IMR-90 (cell line): Measurements from ENCODE around the gene CCDC141. TPM values are rescaled to one million over a fixed set of nuclear protein-coding genes. Genes with fewer than 3 reads are reported as not detected.

Source experiments
- ATAC-seq: fragments of 200-7000 bp; cut with Tn5 transposase; 2 replicates; pipeline ENCODE4 v1.9.1; 2020; ENCODE audit warnings: low read depth, mild to moderate bottlenecking, moderate library complexity
- BruUV-seq: library from RNA; stranded (reverse); fragments of 400-500 nt; replicated peaks from 2 replicates; lab custom pipeline; 2021; lab: Mats Ljungman, UMichigan
- CTCF ChIA-PET: fragments of 300-600 bp; formaldehyde crosslinking; extraction: SDS; loops from one replicate; lab custom pipeline; 2021; ENCODE audit warnings: antibody characterized with exemption; lab: Yijun Ruan, JAX
- POLR2A ChIA-PET: fragments of 300-600 bp; sonication (Branson Sonifier 250); formaldehyde crosslinking; loops from one replicate; lab custom pipeline; 2022; ENCODE audit warnings: antibody characterized with exemption; ENCODE audit not compliant: unreplicated experiment; lab: Charles Lee
- DNase-seq: peaks from one replicate; pipeline ENCODE4 v3.0.0; 2013
- H2AFZ ChIP-seq: replicated peaks from 2 replicates; pipeline ENCODE3; 2013; ENCODE audit warnings: low read length, mild to moderate bottlenecking; ENCODE audit not compliant: poor library complexity
- H2AK5ac ChIP-seq: 2 replicates; pipeline ENCODE4 v1.6.1; 2013; ENCODE audit warnings: low read depth, low read length, inconsistent platforms
- H2AK9ac ChIP-seq: replicated peaks from 2 replicates; pipeline ENCODE3; 2013; ENCODE audit warnings: mild to moderate bottlenecking, low read depth, low read length, moderate library complexity; ENCODE audit not compliant: poor library complexity
- H2BK120ac ChIP-seq: 2 replicates; pipeline ENCODE4 v1.6.1; 2013; ENCODE audit warnings: low read depth, low read length, inconsistent platforms
- H2BK15ac ChIP-seq: 3 replicates; pipeline ENCODE4 v1.6.1; 2013; ENCODE audit warnings: low read depth, low read length, inconsistent platforms
- H2BK20ac ChIP-seq: 2 replicates; pipeline ENCODE4 v1.6.1; 2013; ENCODE audit warnings: low read depth, mild to moderate bottlenecking, inconsistent platforms, low read length, moderate library complexity
- H2BK5ac ChIP-seq: 2 replicates; pipeline ENCODE4 v1.6.1; 2013; ENCODE audit warnings: mild to moderate bottlenecking, low read depth, low read length, inconsistent platforms; ENCODE audit not compliant: poor library complexity, severe bottlenecking
- H3K14ac ChIP-seq: replicated peaks from 2 replicates; pipeline ENCODE4 v1.6.1; 2013; ENCODE audit warnings: low read depth, low read length, inconsistent platforms
- H3K18ac ChIP-seq: 2 replicates; pipeline ENCODE4 v1.6.1; 2013; ENCODE audit warnings: low read depth, low read length, control low read depth
- H3K23ac ChIP-seq: 2 replicates; pipeline ENCODE4 v1.6.1; 2013; ENCODE audit warnings: low read depth, low read length, inconsistent platforms
- H3K27ac ChIP-seq: 2 replicates; pipeline ENCODE4 v1.5.1; 2013; ENCODE audit warnings: mild to moderate bottlenecking, control low read depth, low read length; ENCODE audit not compliant: insufficient read depth
- H3K27me3 ChIP-seq: 2 replicates; pipeline ENCODE4 v1.6.1; 2013; ENCODE audit warnings: low read length; ENCODE audit not compliant: control insufficient read depth, insufficient read depth
- H3K36me3 ChIP-seq: 2 replicates; pipeline ENCODE4 v1.6.1; 2013; ENCODE audit warnings: low read length, mixed read lengths; ENCODE audit not compliant: control insufficient read depth, insufficient read depth
- H3K4ac ChIP-seq: 2 replicates; pipeline ENCODE4 v1.6.1; 2013; ENCODE audit warnings: low read depth, low read length, inconsistent platforms
- H3K4me1 ChIP-seq: 2 replicates; pipeline ENCODE4 v1.6.1; 2013; ENCODE audit warnings: low read length, mixed read lengths; ENCODE audit not compliant: control insufficient read depth, insufficient read depth
- H3K4me2 ChIP-seq: 2 replicates; pipeline ENCODE4 v1.6.1; 2013; ENCODE audit warnings: low read depth, mild to moderate bottlenecking, control low read depth, low read length, moderate library complexity
- H3K4me3 ChIP-seq: 2 replicates; pipeline ENCODE4 v1.5.1; 2013; ENCODE audit warnings: low read depth, mild to moderate bottlenecking, control low read depth, low read length, moderate library complexity; ENCODE audit not compliant: insufficient read depth
- H3K56ac ChIP-seq: 2 replicates; pipeline ENCODE4 v1.6.1; 2013; ENCODE audit warnings: low read length, inconsistent platforms; ENCODE audit not compliant: insufficient read depth; ENCODE audit errors: extremely low read depth
- H3K79me1 ChIP-seq, 2 experiments: 2 replicates each; pipeline ENCODE4 v1.6.1; 2013; ENCODE audit warnings: low read length in 2 of 2, inconsistent platforms in 1 of 2, low read depth in 1 of 2
- H3K9ac ChIP-seq: 2 replicates; pipeline ENCODE4 v1.6.1; 2013; ENCODE audit warnings: low read depth, low read length, control low read depth
- H3K9me1 ChIP-seq: 2 replicates; pipeline ENCODE4 v1.6.1; 2013; ENCODE audit warnings: low read length, inconsistent platforms; ENCODE audit not compliant: insufficient read depth
- H3K9me3 ChIP-seq: 2 replicates; pipeline ENCODE4 v1.6.1; 2013; ENCODE audit warnings: low read length; ENCODE audit not compliant: control insufficient read depth, insufficient read depth
- H4K20me1 ChIP-seq: 2 replicates; pipeline ENCODE4 v1.6.1; 2013; ENCODE audit warnings: low read length, inconsistent platforms; ENCODE audit not compliant: insufficient read depth
- H4K5ac ChIP-seq: 2 replicates; pipeline ENCODE4 v1.6.1; 2013; ENCODE audit warnings: mild to moderate bottlenecking, low read depth, low read length, control low read depth
- H4K8ac ChIP-seq, 2 experiments: 2 replicates each; pipeline ENCODE4 v1.6.1; 2013; ENCODE audit warnings: low read depth in 2 of 2, low read length in 2 of 2, control low read depth in 1 of 2, inconsistent platforms in 1 of 2
- H4K91ac ChIP-seq: 2 replicates; pipeline ENCODE4 v1.6.1; 2013; ENCODE audit warnings: low read depth, low read length, inconsistent platforms; ENCODE audit not compliant: insufficient read depth
- CEBPB ChIP-seq: IDR thresholded peaks from 2 replicates; pipeline ENCODE4 v1.6.1; 2012; ENCODE audit warnings: low read depth, low read length, improper control_type of control experiment
- SMC3 ChIP-seq: fragments of 150-350 bp; IDR thresholded peaks from 2 replicates; pipeline ENCODE4 v1.6.1; 2016; ENCODE audit warnings: low read depth, mild to moderate bottlenecking, antibody characterized with exemption, low read length, moderate library complexity
- WGBS, 2 experiments: methylation state at CpG; one replicate each; pipeline versions ENCODE4 v1.1.5 to v1.1.7; 2013; ENCODE audit warnings: missing lambda C conversion rate in 2 of 2; ENCODE audit not compliant: insufficient read length in 1 of 2; ENCODE audit errors: extremely low coverage in 2 of 2; 5-methylcytosine and 5-hydroxymethylcytosine counted together
- dilution Hi-C: fragments of 300-500 bp; cut with HindIII; formaldehyde crosslinking; loops from one replicate; pipeline ENCODE4 v1.14.3; 2018; ENCODE audit warnings: low sequenced_read_pairs; ENCODE audit not compliant: unreplicated experiment
- in situ Hi-C: fragments of 300-500 bp; cut with MboI; formaldehyde crosslinking; loops from 3 replicates; pipeline ENCODE4 v1.14.3; 2019; ENCODE audit warnings: low sequenced_read_pairs, inconsistent platforms, mixed read lengths
- intact Hi-C: fragments of 100-400 bp; cut with micrococcal nuclease; formaldehyde crosslinking; loops from 2 replicates; pipeline ENCODE4 v1.10.0; 2022
- polyA plus RNA-seq, 3 experiments: library from polyadenylated mRNA; depleted of rRNA; stranded (reverse); fragments of >200 nt; gene quantifications; 2 replicates each; pipeline ENCODE4 v1.2.3, GENCODE V29; 2012; ENCODE audit warnings: low replicate concordance in 1 of 3
- total RNA-seq: library from RNA; depleted of rRNA; stranded (reverse); fragments of >200 nt; gene quantifications from 2 replicates; pipeline ENCODE4 v1.2.3, GENCODE V29; 2012

CCDC141 gene
- total and polyA plus RNA-seq, 2 of the 4 experiments (the other 2 are of a cell fraction): not detected

- ATAC-seq (no peak), DNase-seq (no peak)
- Histone ChIP-seq H2BK120ac (no peak overlapping the region), H3K4me3 (no peak overlapping the region), H3K9me1 (no peaks in the 10 kb centered on the region), H3K14ac (no peak overlapping the region), H4K8ac (no peak overlapping the region), H2BK5ac (no peak overlapping the region), H3K9me3 (no peaks in the 10 kb centered on the region), H3K4ac (no peak overlapping the region), H2AFZ (no peak overlapping the region), H2AK5ac (no peak overlapping the region), H3K79me1 (no peaks in the 10 kb centered on the region), H3K56ac (no peak overlapping the region), H3K18ac (no peak overlapping the region), H3K27me3 (no peaks in the 10 kb centered on the region), H3K4me2 (no peak overlapping the region), H3K9ac (no peak overlapping the region), H3K4me1 (no peaks in the 10 kb centered on the region), H4K5ac (no peak overlapping the region), H2BK15ac (no peak overlapping the region), H4K91ac (no peak overlapping the region), H3K23ac (no peak overlapping the region), H2AK9ac (no peak overlapping the region), H3K36me3 (no peaks in the 10 kb centered on the region), H2BK20ac (no peak overlapping the region), H3K27ac (no peak overlapping the region), H4K20me1 (no peaks in the 10 kb centered on the region)
- in situ Hi-C loops (no loop called here), dilution Hi-C loops (no loop called here), intact Hi-C loops (no loop called here)
- POLR2A ChIA-PET: no interaction called here
- BruUV-seq: no TSS peak
- CTCF ChIA-PET: no interaction called here
- TF ChIP-seq SMC3: no peak
- no peak for TF ChIP-seq CEBPB
- no CpG with 5 or more reads among the region's 4 CpGs for WGBS, 2 experiments
Measured at GRCh38 chr2:178949584-178949983, 100.4 kb downstream of the CCDC141 start.
